Thyroid gland (tissue), 4 donors: ENCODE results near the gene FJX1. TPM values are rescaled to one million over a fixed set of nuclear protein-coding genes. Genes with fewer than 3 reads are reported as not detected.
"Not testable (repeated sequence)": the region's sequence is repeated elsewhere in the genome, so short reads cannot be mapped to it uniquely, and the experiment has no call there.

Source experiments
- DNase-seq, 2 donors: peaks; one replicate each; pipeline ENCODE4 v3.0.0-alpha.2; 2019
- H3K27ac ChIP-seq, 3 donors: fragments of 200-600 bp; sonication (generic); 1 replicate in 2 of 3; 2 replicates in 1 of 3; pipeline ENCODE4 v1.5.1; 2016 to 2019; ENCODE audit warnings: mild to moderate bottlenecking in 1 of 3, moderate library complexity in 1 of 3
- H3K27me3 ChIP-seq: fragments of 200-600 bp; sonication (generic); one replicate; pipeline ENCODE4 v1.5.1; 2019
- H3K36me3 ChIP-seq, 2 donors: fragments of 200-600 bp; sonication (generic); one replicate each; pipeline ENCODE4 v1.5.1; 2016 to 2019
- H3K4me1 ChIP-seq, 2 donors: fragments of 200-600 bp; sonication (generic); one replicate each; pipeline ENCODE4 v1.5.1; 2017 to 2019
- H3K4me3 ChIP-seq, 3 donors: fragments of 200-600 bp; sonication (generic); replicated peaks in 1 of 3; 1 replicate in 2 of 3; 2 replicates in 1 of 3; pipeline ENCODE4 v1.5.1; 2016; ENCODE audit warnings: mild to moderate bottlenecking in 1 of 3
- H3K9me3 ChIP-seq: fragments of 200-600 bp; sonication (generic); one replicate; pipeline ENCODE4 v1.5.1; 2017
- POLR2A ChIP-seq, 2 donors: fragments of 450-650 bp; IDR thresholded peaks; one replicate each; pipeline ENCODE4 v1.6.1; 2017; ENCODE audit warnings: antibody characterized with exemption in 2 of 2, mild to moderate bottlenecking in 2 of 2, moderate library complexity in 1 of 2
- whole genome bisulfite sequencing, 2 donors: methylation state at CpG; one replicate each; pipeline ENCODE4 v1.1.5; 2017; 5-methylcytosine and 5-hydroxymethylcytosine counted together
- intact Hi-C: fragments of 100-400 bp; cut with DNase I; formaldehyde crosslinking; loops from one replicate; pipeline ENCODE4 v1.15.1; 2023
- total RNA-seq, 4 donors: library from RNA; depleted of rRNA; stranded (reverse); fragments of >200 nt; gene quantifications; one replicate each; pipeline ENCODE4 v1.2.3, GENCODE V29; 2016
- TF ChIP-seq, protein P1 (sequence below), 6 experiments: fragments of 200-600 bp in 3 of 6; fragments of 450-650 bp in 3 of 6; sonication (generic) in 3 of 6; IDR thresholded peaks; one replicate each; pipeline ENCODE4 v1.5.1; 2016 to 2019; ENCODE audit warnings: antibody characterized with exemption in 6 of 6, mild to moderate bottlenecking in 2 of 6, inconsistent platforms in 1 of 6, moderate library complexity in 1 of 6

FJX1 gene
- total RNA-seq, 4 donors from 2014 or later: 1.5 to 5.9 (median 2.9) TPM

DNA sequence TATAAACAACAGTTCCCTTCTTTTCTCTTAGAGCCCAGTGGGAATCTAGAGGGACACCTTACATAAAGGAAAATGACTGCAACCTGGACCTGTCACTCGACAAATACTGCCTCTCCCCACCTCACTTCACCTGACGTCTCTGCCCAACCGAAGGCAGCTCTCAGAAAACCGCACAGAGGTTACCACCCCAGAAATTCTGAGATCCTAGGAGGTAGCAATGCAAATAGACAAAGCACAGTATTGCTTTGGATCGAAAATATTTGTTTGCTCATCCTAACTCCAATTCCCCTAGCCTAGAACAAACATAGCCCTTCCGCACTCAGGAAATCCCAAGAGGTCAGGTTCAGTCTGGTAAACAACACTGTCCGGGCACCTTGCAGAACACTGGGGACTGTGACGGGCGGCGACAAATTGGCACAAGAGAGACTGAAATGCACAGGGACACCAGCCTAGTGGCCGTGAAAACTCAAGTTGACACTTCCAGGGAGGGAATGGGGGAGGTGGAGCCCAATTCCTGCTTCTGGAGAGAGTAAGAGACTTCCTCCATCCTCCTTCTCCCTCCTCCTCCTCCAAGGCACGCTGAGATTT is 43.9 kb downstream of the FJX1 start:
- Histone ChIP-seq H3K36me3 (no peaks in the 10 kb centered on the region), H3K9me3 (no peaks in the 10 kb centered on the region), H3K27me3 (no peaks in the 10 kb centered on the region), H3K4me1 (peaks cover 14% of the 10 kb centered on the region in 2 donors), H3K4me3 (peak overlapping the region; percentile 45 to 83 (median 78)), H3K27ac (peak overlapping the region; percentile 38 to 94 (median 78))
- intact Hi-C loops: no loop called here
- DNase-seq: peak; percentile 3
- TF ChIP-seq, protein P1, sequence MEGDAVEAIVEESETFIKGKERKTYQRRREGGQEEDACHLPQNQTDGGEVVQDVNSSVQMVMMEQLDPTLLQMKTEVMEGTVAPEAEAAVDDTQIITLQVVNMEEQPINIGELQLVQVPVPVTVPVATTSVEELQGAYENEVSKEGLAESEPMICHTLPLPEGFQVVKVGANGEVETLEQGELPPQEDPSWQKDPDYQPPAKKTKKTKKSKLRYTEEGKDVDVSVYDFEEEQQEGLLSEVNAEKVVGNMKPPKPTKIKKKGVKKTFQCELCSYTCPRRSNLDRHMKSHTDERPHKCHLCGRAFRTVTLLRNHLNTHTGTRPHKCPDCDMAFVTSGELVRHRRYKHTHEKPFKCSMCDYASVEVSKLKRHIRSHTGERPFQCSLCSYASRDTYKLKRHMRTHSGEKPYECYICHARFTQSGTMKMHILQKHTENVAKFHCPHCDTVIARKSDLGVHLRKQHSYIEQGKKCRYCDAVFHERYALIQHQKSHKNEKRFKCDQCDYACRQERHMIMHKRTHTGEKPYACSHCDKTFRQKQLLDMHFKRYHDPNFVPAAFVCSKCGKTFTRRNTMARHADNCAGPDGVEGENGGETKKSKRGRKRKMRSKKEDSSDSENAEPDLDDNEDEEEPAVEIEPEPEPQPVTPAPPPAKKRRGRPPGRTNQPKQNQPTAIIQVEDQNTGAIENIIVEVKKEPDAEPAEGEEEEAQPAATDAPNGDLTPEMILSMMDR (IDR thresholded peaks at IDR 0.05): no peak
- no peak for TF ChIP-seq POLR2A (IDR thresholded peaks at IDR 0.05)
- 1 to 4% methylated on average over 12 of the region's 12 CpGs for WGBS, 2 donors

DNA sequence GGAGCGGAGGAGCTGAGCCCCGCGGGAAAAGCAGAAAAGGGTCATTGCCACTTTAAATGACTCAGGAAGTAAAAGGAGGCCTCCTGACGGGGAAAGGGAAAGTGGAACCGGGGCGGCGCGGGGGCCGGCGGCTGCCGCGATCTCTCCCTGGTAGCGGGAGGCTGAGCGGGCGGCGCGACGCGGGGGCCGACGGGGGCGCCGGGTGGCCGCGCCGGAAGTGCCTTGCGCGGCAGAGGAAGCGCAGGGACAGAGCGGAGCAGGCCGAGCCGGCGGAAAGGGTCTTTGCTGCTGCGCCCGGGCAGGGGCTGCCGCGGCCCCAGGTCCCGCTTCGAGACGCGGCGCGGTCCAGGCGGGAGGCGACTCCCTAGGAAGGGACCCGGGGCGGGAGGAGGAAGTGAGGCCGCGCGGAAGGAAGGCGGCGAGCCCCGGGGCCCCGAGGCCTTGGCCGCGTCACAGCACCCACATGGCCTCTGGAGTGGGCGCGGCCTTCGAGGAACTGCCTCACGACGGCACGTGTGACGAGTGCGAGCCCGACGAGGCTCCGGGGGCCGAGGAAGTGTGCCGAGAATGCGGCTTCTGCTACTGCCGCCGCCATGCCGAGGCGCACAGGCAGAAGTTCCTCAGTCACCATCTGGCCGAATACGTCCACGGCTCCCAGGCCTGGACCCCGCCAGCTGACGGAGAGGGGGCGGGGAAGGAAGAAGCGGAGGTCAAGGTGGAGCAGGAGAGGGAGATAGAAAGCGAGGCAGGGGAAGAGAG is 44.6 kb downstream of the FJX1 start, which contains the start of gene TRIM44:
TSS of gene TRIM44 (plus strand) at position 127 of the 759 bp plus-strand sequence. CDS start at position 464, 337 bp downstream.
- intact Hi-C loops: no loop called here
- H3K27me3 ChIP-seq: no peaks in the 10 kb centered on the region
- 3 to 4% methylated on average over 40 to 69 of the region's 82 CpGs for WGBS, 2 donors
- H3K27ac ChIP-seq: peak within 1 kb of the TSS; percentile 38 to 94 (median 78)
- H3K9me3 ChIP-seq: no peaks in the 10 kb centered on the region
- TF ChIP-seq, protein P1 (IDR thresholded peaks at IDR 0.05): no peak
- peak in 1 of 2 donors; percentile 63 for TF ChIP-seq POLR2A (IDR thresholded peaks at IDR 0.05)
- no peaks in the 10 kb centered on the region for H3K36me3 ChIP-seq
- peaks cover 14% of the 10 kb centered on the region in 2 donors for H3K4me1 ChIP-seq
- H3K4me3 ChIP-seq: peak within 1 kb of the TSS; percentile 45 to 83 (median 78)
- peak; percentile 78 to 82 for DNase-seq

DNA sequence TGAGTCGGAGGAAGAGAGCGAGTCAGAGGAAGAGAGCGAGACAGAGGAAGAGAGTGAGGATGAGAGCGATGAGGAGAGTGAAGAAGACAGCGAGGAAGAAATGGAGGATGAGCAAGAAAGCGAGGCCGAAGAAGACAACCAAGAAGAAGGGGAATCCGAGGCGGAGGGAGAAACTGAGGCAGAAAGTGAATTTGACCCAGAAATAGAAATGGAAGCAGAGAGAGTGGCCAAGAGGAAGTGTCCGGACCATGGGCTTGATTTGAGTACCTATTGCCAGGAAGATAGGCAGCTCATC is 45.1 kb downstream of the FJX1 start:
- TF ChIP-seq, protein P1 (IDR thresholded peaks at IDR 0.05): no peak
- intact Hi-C loops: no loop called here
- Histone ChIP-seq H3K27ac (peak overlapping the region in 2 of 3 donors; percentile 78 to 94), H3K4me3 (peak overlapping the region; percentile 45 to 83 (median 78)), H3K27me3 (no peaks in the 10 kb centered on the region), H3K36me3 (no peaks in the 10 kb centered on the region), H3K4me1 (peaks cover 14% of the 10 kb centered on the region in 2 donors), H3K9me3 (no peaks in the 10 kb centered on the region)
- WGBS, 2 donors: 83 to 84% methylated on average over 10 of the region's 10 CpGs
- no peak for DNase-seq

DNA sequence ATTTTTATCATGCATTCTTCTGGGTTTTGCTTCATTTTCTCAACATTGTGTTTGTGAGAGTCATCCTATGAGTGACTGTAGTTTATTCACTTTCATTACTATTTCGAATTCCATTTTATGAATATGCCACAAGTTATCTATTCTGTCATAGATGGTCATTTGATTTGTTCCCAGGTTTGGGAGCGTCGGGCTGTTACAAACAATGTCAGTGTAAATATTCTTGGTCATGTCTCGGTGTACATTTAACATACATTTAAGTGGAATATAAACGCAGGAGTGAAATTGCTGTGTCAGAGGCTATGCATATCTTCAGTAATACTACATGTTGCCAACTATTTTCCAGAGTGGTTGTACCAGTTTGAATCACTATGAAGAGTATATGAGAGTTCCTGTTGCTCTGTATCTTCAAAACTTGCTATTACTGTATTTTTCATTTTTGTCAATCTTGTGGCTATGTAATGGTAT is 46.7 kb downstream of the FJX1 start:
- intact Hi-C loops: no loop called here
- H3K9me3 ChIP-seq: no peaks in the 10 kb centered on the region
- 98% methylated on average over 5 of the region's 5 CpGs for WGBS, 2 donors
- H3K27me3 ChIP-seq: no peaks in the 10 kb centered on the region
- DNase-seq: no peak
- TF ChIP-seq, protein P1 (IDR thresholded peaks at IDR 0.05): no peak
- TF ChIP-seq POLR2A (IDR thresholded peaks at IDR 0.05): no peak
- H3K27ac ChIP-seq: no peak overlapping the region
- no peaks in the 10 kb centered on the region for H3K36me3 ChIP-seq
- peaks cover 14% of the 10 kb centered on the region in 2 donors for H3K4me1 ChIP-seq
- H3K4me3 ChIP-seq: no peak overlapping the region

DNA sequence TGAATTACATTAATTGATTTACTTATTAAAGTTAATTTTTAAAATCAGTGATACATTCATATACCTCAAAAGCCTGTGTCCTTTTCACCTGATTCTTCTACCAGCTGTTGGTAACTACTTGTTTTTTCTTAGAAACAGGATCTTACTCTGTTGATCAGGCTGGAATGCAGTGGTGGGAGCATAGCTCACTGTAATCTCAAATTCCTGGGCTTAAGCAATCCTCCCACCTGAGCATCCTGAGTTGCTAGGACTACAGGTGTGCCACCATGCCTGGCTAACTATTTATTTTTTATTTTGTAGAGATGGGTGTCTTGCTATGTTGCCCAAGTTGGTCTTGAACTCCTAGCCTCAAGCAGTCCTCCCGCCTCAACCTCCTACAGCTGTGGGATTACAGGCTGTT is 49.0 kb downstream of the FJX1 start:
- TF ChIP-seq POLR2A (IDR thresholded peaks at IDR 0.05): no peak
- TF ChIP-seq, protein P1 (IDR thresholded peaks at IDR 0.05): no peak
- 100% methylated on average over 1 of the region's 1 CpG for WGBS, 2 donors
- H3K27me3 ChIP-seq: no peaks in the 10 kb centered on the region
- no peaks in the 10 kb centered on the region for H3K36me3 ChIP-seq
- no peak overlapping the region for H3K27ac ChIP-seq
- intact Hi-C loops: no loop called here
- no peak for DNase-seq
- H3K4me3 ChIP-seq: no peak overlapping the region
- H3K9me3 ChIP-seq: no peaks in the 10 kb centered on the region
- peaks cover 10 to 14% of the 10 kb centered on the region in 2 donors for H3K4me1 ChIP-seq

DNA sequence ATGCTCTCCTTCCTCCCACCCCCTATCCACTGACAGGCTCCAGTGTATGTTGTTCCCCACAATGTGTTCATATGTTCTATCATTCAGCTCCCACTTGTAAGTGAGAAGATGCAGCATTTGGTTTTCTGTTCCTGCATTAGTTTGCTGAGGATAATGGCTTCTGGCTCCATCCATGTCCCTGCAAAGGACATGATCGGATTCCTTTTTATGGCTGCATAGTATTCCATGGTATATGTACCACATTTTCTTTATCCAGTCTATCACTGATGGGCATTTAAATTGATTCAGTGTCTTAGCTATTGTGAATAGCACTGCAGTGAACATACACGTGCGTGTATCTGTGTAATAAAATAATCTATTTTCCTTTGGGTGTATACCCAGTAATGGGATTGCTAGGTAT is 50.1 kb downstream of the FJX1 start:
- H3K27ac ChIP-seq, H3K9me3 ChIP-seq, DNase-seq, H3K36me3 ChIP-seq, H3K27me3 ChIP-seq, H3K4me3 ChIP-seq, intact Hi-C loops: not testable (repeated sequence)
- WGBS, 2 donors: 97% methylated on average over 3 of the region's 3 CpGs
- peaks cover 9 to 11% of the 10 kb centered on the region in 2 donors for H3K4me1 ChIP-seq
